Natural killer cell (primary cell): ENCODE data around the gene NOS1AP. TPM values are rescaled to one million over a fixed set of nuclear protein-coding genes. Genes with fewer than 3 reads are reported as not detected.

Experiments
- ATAC-seq, 3 donors: fragments of 150-1000 bp in 2 of 3; fragments of 200-7000 bp in 1 of 3; cut with Tn5 transposase; 1 replicate in 1 of 3; 2 replicates in 2 of 3; pipeline ENCODE4 v1.10.0; 2021; ENCODE audit warnings: mild to moderate bottlenecking in 2 of 3, moderate library complexity in 2 of 3
- DNase-seq, 2 donors: peaks; one replicate each; pipeline versions ENCODE4 v3.0.0 to v3.0.0-alpha.2; 2013 to 2021; ENCODE audit warnings: mixed read lengths in 1 of 2
- H3K27ac ChIP-seq: one replicate; pipeline ENCODE4 v1.5.1; 2013; ENCODE audit warnings: mild to moderate bottlenecking, low read length
- H3K27me3 ChIP-seq: one replicate; pipeline ENCODE4 v1.6.1; 2013; ENCODE audit warnings: low read length; ENCODE audit not compliant: control insufficient read depth, insufficient read depth
- H3K36me3 ChIP-seq: one replicate; pipeline ENCODE4 v1.6.1; 2013; ENCODE audit warnings: low read length; ENCODE audit not compliant: control insufficient read depth, insufficient read depth
- H3K4me1 ChIP-seq: one replicate; pipeline ENCODE4 v1.6.1; 2013; ENCODE audit warnings: low read length; ENCODE audit not compliant: control insufficient read depth, insufficient read depth
- H3K4me3 ChIP-seq: one replicate; pipeline ENCODE4 v1.5.1; 2013; ENCODE audit warnings: low read length
- H3K9me3 ChIP-seq: one replicate; pipeline ENCODE4 v1.6.1; 2013; ENCODE audit warnings: low read length; ENCODE audit not compliant: control insufficient read depth, insufficient read depth
- H3K27ac Mint-ChIP-seq, 2 donors: one replicate each; pipeline ENCODE4 v1.8.0; 2022; ENCODE audit warnings: mild to moderate bottlenecking in 2 of 2, mixed read lengths in 2 of 2, moderate library complexity in 1 of 2
- H3K27me3 Mint-ChIP-seq, 2 donors: one replicate each; pipeline ENCODE4 v1.8.0; 2022; ENCODE audit warnings: low read depth in 2 of 2, mixed read lengths in 2 of 2
- H3K36me3 Mint-ChIP-seq: one replicate; pipeline ENCODE4 v1.8.0; 2022; ENCODE audit warnings: mixed read lengths
- H3K4me1 Mint-ChIP-seq, 2 donors: one replicate each; pipeline ENCODE4 v1.8.0; 2022; ENCODE audit warnings: mixed read lengths in 2 of 2
- H3K4me3 Mint-ChIP-seq: one replicate; pipeline ENCODE4 v1.8.0; 2022; ENCODE audit warnings: mild to moderate bottlenecking, moderate library complexity, mixed read lengths
- H3K9me3 Mint-ChIP-seq, 2 donors: one replicate each; pipeline ENCODE4 v1.8.0; 2022; ENCODE audit warnings: mixed read lengths in 2 of 2
- CTCF ChIP-seq: fragments of 200-600 bp; IDR thresholded peaks from one replicate; pipeline ENCODE4 v1.8.0; 2022; ENCODE audit warnings: antibody characterized with exemption
- WGBS: methylation state at CpG from one replicate; pipeline ENCODE4 v1.1.7; 2013; ENCODE audit warnings: missing lambda C conversion rate; ENCODE audit not compliant: insufficient coverage; 5-methylcytosine and 5-hydroxymethylcytosine counted together
- intact Hi-C: fragments of 100-400 bp; cut with micrococcal nuclease; formaldehyde crosslinking; loops from one replicate; pipeline ENCODE4 v1.14.2; 2022
- total RNA-seq, 4 donors: library from RNA; stranded (reverse); fragments of 120-200 nt in 1 of 4; gene quantifications; one replicate each; pipeline versions ENCODE4 v1.2.3 to v1.2.4, GENCODE V29; 2013 to 2022

NOS1AP gene
- total RNA-seq, 3 donors from 2014 or later (not counting 1 experiment from before 2014, with no cell fraction given): 0.09 to 0.20 TPM; not detected in 1

GRCh38 chr1:162070094-162070748 is 730 bp downstream of the NOS1AP start:
- peaks cover 37 to 67% of the 10 kb centered on the region in 2 donors for H3K27me3 Mint-ChIP-seq
- DNase-seq (peak; percentile 16 to 30), ATAC-seq (peak in 2 of 3 donors; percentile 1 to 5)
- H3K27ac Mint-ChIP-seq: peak overlapping the region in 1 of 2 donors; percentile 74
- TF ChIP-seq CTCF: no peak
- Histone ChIP-seq H3K4me3 (peak overlapping the region; percentile 7), H3K36me3 (no peaks in the 10 kb centered on the region), H3K27me3 (peaks cover 33% of the 10 kb centered on the region), H3K27ac (no peak overlapping the region), H3K4me1 (peaks cover 12% of the 10 kb centered on the region), H3K9me3 (no peaks in the 10 kb centered on the region)
- WGBS: 1% methylated on average over 29 of the region's 29 CpGs
- intact Hi-C loops: no loop called here
- peaks cover 0 to 7% of the 10 kb centered on the region in 2 donors for H3K4me1 Mint-ChIP-seq
- H3K4me3 Mint-ChIP-seq: peak overlapping the region; percentile 89
- no peaks in the 10 kb centered on the region for H3K9me3 Mint-ChIP-seq
- H3K36me3 Mint-ChIP-seq: no peaks in the 10 kb centered on the region

GRCh38 chr1:162070825-162071224 is 1.3 kb downstream of the NOS1AP start:
- no peak for TF ChIP-seq CTCF
- Mint-ChIP-seq H3K4me1 (peaks cover 0 to 7% of the 10 kb centered on the region in 2 donors), H3K27ac (no peak overlapping the region)

GRCh38 chr1:162072740-162073139 is 3.2 kb downstream of the NOS1AP start:
- intact Hi-C loops: no loop called here
- Mint-ChIP-seq H3K4me3 (no peak overlapping the region), H3K4me1 (peaks cover 0 to 11% of the 10 kb centered on the region in 2 donors), H3K27me3 (peaks cover 33 to 61% of the 10 kb centered on the region in 2 donors), H3K9me3 (no peaks in the 10 kb centered on the region), H3K27ac (no peak overlapping the region), H3K36me3 (no peaks in the 10 kb centered on the region)
- TF ChIP-seq CTCF: no peak
- no peak for DNase-seq
- Histone ChIP-seq H3K9me3 (no peaks in the 10 kb centered on the region), H3K4me1 (peaks cover 12% of the 10 kb centered on the region), H3K27me3 (peaks cover 27% of the 10 kb centered on the region), H3K36me3 (no peaks in the 10 kb centered on the region), H3K27ac (no peak overlapping the region), H3K4me3 (no peak overlapping the region)
- ATAC-seq: no peak
- 68% methylated on average over 2 of the region's 3 CpGs for WGBS

More at GRCh38 chr1:162070825-162071224, 1.3 kb downstream of the NOS1AP start:
- peaks cover 34 to 62% of the 10 kb centered on the region in 2 donors for H3K27me3 Mint-ChIP-seq
- Histone ChIP-seq H3K4me1 (peaks cover 12% of the 10 kb centered on the region), H3K36me3 (no peaks in the 10 kb centered on the region), H3K4me3 (no peak overlapping the region), H3K9me3 (no peaks in the 10 kb centered on the region), H3K27ac (no peak overlapping the region), H3K27me3 (peaks cover 33% of the 10 kb centered on the region)
- no peaks in the 10 kb centered on the region for H3K9me3 Mint-ChIP-seq
- no peaks in the 10 kb centered on the region for H3K36me3 Mint-ChIP-seq
- ATAC-seq (no peak), DNase-seq (peak in 1 of 2 donors; percentile 7)
- WGBS: 51% methylated on average over 7 of the region's 7 CpGs
- H3K4me3 Mint-ChIP-seq: peak overlapping the region; percentile 89
- intact Hi-C loops: no loop called here
